Sciatic nerve (tissue), 2 donors: ENCODE data around the gene RIMS3. TPM values are rescaled to one million over a fixed set of nuclear protein-coding genes. Genes with fewer than 3 reads are reported as not detected.
A peak's percentile ranks its signal among the peaks of the same experiment; 100 is the strongest.
"Not testable (repeated sequence)": the region's sequence is repeated elsewhere in the genome, so short reads cannot be mapped to it uniquely, and the experiment has no call there.

Experiments
- ATAC-seq: fragments of 200-7000 bp; cut with Tn5 transposase; one replicate; pipeline ENCODE4 v1.9.1; 2020; ENCODE audit warnings: mild to moderate bottlenecking, moderate library complexity
- DNase-seq: peaks from one replicate; pipeline ENCODE4 v3.0.0-alpha.2; 2020; ENCODE audit warnings: low spot score
- intact Hi-C: fragments of 100-400 bp; cut with DNase I; formaldehyde crosslinking; loops from one replicate; pipeline ENCODE4 v1.14.2; 2022
- total RNA-seq: library from RNA; stranded (reverse); fragmentation: NEBNext Ultra II Directional; extraction: Animal tissue kit (Norgen Biotek cat#: 25700); gene quantifications from one replicate; pipeline ENCODE4 v1.2.1, GENCODE V29; 2021
- donor health status: DM: no; HTN: no; CAD: no.
- donor health status: DM: no; HTN: no; CAD: no.

RIMS3 gene
- total RNA-seq, 1 donor from 2014 or later, result 8.7 TPM

DNA sequence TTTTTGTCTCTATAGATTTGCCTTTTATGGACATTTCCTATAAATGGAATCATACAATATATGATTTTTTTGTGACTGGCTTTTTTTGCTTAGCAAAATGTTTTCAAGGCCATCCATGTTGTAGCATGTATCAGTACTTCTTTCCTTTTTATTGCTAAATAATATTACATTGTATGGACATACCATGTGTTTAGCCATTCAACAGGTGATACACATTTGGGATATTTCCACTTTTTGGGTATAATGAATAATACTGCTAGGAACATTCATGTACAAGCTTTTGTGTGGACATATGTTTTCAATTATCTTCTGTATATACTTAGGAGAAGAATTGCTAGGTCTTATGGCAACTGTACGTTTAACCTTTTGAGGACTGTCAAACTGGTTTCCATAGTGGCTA is 47.4 kb downstream of the RIMS3 start:
- DNase-seq, result no peak
- intact Hi-C loops, result no loop called here
- ATAC-seq, result no peak

DNA sequence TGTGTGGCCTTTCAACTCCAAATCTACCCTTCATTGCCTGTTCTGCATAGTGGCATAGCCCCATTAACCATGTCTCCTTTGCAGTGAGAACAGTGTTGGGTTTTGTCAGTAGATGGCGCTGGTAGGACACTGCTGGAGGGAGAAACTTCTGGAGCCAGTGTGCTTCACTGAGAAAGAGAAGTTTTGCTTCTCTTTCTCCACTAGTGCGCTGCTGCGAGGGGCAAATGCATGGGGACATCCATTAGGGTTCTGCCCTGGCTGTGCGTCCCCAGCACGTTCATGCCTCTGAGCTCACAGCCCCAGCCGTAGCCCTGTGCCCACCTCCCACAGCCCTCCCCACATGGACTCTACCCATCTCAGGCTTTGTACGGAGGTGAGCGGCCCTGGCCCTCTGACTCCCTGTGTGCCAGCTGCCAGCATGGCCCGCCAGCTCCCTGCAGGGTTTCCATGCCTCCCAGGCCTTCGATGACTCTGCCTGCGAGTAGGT is 53.1 kb downstream of the RIMS3 start:
- ATAC-seq (peak; percentile 85), DNase-seq (peak; percentile 78)
- intact Hi-C loops, result loop anchor here (5.0 kb wide), 1 partner anchor 235 kb away; no protein-coding TSS in a partner anchor

DNA sequence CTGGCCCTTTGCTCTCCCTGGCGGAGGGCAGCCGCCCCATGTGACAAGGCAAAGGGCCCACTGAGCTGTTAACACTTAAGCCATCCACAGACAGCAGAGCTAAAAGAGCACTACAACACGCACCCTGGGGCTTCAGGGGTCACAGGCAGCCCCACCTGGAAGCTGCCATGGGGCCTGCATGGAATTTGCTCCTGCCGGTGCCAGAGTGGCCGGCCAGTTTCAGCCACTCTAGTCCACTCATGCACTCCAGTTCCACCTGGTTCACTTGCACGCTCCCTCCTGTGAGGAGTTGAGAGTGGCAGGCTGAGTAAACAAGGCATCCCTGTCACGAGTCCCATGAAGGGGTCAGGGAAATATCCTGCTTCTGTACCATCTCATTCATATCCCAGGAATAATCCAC is 55.3 kb downstream of the RIMS3 start:
- DNase-seq (no peak), ATAC-seq (no peak)
- intact Hi-C loops, result loop anchor here (5.0 kb wide), 1 partner anchor 237 kb away; no protein-coding TSS in a partner anchor

DNA sequence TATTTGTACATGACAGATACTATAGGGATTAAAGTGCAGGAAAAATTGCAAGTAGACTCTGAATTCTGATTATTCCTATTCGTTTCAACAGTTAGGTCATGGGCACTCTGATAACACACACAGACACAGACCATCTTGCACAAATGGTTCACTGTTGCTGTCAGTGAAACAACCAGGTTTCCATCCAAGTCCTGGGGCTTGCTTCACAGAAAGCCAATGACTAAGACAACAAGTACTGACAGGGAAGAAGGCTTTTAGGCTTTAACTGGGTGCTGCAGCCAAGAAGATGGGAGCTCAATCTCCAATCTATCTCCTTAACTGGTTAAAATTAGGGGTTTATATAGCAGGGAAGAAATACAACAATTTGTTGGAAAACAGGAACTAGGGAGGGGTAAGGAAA is 57.6 kb downstream of the RIMS3 start:
- intact Hi-C loops, result no loop called here
- ATAC-seq, result no peak
- no peak for DNase-seq

DNA sequence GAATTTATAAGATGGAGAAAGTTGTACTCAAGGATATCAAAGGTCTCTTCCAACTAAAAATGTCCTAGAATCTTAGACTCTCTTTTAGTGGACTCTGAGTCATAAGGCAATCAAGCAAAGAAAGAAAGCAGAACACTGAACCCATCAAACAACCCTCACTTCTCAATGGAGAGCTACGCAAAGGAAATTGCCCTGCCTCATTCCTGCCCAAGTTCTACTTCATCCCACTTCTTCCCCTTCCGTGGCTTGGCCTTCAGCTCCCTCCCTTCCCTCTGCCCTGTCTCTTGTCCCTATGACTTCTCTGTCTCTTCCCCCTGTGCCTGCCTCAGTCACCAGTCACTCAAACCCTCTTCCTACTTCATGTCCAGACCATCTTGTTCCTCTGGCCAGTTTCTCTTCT is 58.5 kb downstream of the RIMS3 start:
- ATAC-seq, result no peak
- intact Hi-C loops, result no loop called here
- no peak for DNase-seq

DNA sequence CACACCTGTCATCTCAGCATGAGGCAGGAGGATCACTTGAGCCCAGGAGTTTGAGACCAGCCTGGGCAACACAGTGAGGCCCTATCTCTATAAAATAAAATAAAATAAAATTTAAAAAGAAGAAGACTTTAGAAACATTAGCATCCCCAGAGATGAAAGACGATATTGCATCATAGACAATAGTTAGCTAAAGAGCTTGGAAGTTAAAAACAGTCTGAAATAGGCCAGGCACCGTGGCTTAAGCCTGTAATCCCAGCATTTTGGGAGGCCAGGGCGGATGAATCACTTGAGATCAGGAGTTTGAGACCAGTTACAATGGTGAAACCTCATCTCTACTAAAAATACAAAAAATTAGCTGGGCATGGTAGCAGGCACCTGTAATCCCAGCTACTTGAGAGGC is 59.3 kb downstream of the RIMS3 start:
- ATAC-seq (no peak), DNase-seq (no peak)
- intact Hi-C loops, result no loop called here

DNA sequence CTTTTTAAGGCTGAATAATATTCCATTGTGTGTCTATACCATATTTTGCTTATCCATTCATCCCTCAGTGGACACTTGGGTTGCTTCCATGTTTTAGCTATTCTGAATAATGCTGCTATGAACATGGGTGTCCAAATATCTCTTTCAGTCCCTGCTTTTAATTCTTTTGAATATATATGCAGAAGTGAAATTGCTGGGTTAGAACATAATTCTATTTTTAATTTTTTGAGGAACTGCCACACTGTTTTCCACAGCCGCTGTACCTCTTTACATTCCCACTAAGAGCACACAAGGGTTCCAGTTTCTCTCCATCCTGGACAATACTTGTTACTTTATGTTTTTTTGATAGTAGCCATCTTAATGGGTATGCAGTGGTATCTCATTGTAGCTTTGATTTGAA is 65.6 kb downstream of the RIMS3 start:
- ATAC-seq (no peak), DNase-seq (no peak)
- intact Hi-C loops, result no loop called here

DNA sequence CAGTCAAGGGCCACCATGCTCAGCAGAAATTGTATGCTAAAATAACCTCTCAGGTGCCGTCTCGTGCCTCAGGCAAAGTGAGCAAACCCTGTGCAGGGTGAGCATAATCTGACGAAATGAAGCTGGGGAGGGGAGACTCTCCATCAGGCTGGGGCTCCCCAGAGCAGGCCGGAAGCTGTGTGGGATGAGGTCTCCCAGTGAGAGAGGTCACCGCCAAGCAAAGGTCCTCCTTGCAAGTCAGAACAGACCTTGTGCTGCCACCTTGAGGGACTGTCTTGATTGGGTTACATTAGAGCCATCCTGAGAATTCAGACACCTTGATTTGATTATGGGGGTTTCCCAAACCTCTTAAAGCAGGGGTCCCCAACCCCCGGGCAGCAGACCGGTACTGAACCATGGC is 69.9 kb downstream of the RIMS3 start:
- ATAC-seq, result no peak
- intact Hi-C loops, result no loop called here
- DNase-seq, result no peak

DNA sequence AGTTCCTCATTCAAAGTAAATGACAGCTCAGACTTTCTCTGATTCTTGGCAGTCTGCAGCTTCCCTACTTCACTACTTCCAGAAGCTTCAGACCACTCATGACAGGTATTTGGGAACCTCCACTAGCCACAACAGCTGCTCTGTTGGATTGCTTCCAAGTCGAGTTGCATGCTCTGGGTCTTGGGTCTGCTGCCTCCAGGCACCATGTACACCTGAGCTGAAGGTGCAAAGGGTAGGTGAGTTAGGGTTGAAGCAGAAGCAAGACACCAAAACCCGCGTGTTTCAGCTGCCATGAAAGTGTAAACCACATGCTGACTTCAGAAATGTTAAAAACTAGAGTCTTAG is 71.3 kb downstream of the RIMS3 start:
- ATAC-seq (no peak), DNase-seq (no peak)
- intact Hi-C loops, result no loop called here

DNA sequence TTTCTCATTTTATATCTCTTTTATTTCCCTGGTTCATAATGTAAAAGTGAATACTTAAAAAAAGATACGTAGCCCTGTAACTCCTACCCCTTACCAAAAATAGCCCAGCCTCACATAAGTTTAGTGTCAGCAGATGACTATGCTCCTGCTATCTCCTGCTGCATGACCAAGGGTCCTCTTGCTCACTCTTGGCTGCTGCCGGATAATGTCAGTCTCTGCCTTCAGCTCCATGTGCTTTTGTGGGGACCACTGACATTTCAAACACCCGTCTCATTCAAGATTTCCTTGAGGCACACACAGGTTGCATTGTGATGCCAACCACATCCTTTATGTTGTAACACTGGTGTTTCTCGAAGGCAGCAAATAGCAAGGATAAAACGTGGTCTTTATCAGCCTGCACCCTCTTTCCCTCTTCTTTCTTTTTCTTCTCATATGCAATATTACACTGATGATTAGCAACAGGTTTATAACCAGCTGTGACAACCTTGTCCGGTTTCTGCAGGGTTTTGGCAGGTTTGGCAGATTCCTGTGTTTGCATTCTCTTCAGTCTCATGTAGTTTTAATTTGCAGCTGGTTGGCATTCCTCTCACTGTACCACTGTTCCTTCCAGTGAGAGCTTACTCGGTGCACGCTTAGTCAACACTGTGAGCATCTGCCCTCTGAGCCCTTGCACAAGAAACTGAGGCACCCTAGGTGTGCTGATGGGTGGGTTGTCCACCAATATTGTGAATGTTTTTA is 71.9 kb downstream of the RIMS3 start:
- no peak for DNase-seq
- no peak for ATAC-seq
- intact Hi-C loops, result no loop called here

DNA sequence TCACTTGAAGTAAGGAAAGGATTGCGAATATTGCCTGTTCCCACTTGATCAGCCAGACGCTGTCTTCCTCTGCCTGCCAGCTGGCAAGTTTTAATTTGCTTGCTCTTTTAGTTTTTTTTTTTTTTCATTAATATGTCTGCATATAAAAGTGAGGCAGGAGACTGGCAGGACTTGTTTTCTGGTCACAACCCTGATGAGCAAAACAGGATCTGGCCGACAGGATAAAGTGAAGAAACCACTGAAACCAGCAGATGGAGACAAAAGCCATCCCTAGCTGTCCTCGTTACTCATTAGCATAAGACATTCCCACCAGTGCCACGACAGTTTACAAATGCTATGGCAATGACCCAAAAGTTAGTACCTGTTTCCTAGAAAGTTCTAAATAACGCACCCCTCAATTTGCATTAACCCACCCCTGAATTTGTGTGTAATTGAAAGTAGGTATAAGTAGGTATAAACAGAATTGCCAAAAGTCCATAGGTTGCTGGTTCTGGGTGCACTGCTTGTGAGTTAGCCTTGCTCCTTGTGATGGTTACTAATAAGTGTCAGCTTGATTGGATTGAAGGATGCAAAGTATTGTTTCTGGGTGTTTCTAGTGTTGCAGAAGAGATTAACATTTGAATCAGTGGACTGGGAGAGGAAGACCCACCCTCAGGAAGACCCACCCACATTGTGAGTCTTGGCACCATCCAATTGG is 73.2 kb downstream of the RIMS3 start:
- peak; percentile 83 for ATAC-seq
- intact Hi-C loops, result no loop called here
- DNase-seq, result no peak

DNA sequence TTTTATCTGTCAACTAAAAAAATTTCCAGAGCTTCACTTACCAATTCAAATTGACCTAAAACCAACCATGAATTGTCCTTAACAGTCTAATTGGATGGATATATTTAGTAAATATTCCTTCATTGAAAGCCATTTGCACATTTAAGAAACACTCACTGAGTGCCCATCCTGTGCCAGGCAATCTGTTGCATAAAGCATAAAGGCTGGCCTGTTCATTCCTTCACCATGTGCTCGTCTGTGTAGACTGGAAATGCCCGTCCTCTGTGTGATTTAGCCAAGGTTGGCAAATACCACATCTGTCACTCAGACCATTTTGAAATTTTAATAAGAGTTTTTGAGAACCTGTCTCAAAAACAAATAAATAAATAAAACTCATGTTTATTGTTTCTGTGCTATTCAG is 76.9 kb downstream of the RIMS3 start:
- no peak for ATAC-seq
- no peak for DNase-seq
- intact Hi-C loops, result no loop called here

DNA sequence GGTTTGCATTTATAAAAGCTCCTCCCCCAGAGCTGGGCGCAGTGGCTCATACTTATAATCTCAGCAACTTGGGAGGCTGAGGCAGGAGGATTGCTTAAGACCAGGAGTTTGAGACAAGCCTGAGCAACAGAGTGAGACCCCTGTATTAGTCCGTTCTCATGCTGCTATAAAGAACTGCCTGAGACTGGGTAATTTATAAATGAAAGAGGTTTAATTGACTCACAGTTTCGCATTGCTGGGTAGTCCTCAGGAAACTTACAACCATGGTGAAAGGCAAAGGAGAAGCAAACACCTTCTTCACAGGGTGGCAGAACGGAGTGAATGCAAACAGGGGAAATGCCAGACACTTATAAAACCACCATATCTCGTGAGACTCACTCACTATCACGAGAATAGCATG is 81.5 kb downstream of the RIMS3 start:
- no peak for DNase-seq
- intact Hi-C loops, result no loop called here
- ATAC-seq, result peak; percentile 19

DNA sequence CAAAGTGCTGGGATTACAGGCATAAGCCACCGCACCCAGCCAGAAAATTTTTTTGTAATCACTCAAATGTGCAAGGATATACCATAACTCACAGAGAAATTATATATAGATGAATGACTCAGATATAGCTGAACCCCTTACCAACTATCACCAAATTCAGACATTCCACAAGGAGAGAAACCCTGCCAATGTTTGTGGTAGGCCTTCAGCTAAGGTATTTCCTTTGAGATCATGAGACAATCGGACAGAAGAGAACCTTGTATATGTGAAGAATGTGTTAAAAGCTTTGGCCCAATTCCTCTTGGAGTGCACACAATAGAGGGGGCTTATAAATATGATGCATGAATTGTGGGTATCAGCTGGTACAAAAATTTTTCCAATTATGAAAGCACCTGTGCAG is 83.4 kb downstream of the RIMS3 start:
- intact Hi-C loops, result no loop called here
- ATAC-seq, result no peak
- no peak for DNase-seq

DNA sequence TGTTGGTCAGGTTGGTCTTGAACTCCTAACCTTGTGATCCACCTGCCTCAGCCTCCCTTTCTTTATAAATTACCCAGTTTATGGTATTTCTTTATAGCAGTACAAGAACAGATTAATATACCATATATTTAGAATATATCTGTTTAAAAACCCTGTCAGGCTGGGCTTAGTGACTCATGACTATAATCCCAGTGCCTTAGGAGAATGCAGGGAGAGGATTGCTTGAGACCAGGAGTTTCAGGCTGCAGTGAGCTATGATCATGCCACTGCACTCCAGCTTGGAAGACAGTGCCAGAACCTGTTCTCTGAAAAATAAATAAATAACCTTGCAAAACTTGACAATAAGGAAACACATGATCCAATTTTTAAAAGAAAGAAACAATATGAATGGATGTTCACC is 90.1 kb downstream of the RIMS3 start:
- intact Hi-C loops, result no loop called here
- DNase-seq, result no peak
- ATAC-seq, result no peak

DNA sequence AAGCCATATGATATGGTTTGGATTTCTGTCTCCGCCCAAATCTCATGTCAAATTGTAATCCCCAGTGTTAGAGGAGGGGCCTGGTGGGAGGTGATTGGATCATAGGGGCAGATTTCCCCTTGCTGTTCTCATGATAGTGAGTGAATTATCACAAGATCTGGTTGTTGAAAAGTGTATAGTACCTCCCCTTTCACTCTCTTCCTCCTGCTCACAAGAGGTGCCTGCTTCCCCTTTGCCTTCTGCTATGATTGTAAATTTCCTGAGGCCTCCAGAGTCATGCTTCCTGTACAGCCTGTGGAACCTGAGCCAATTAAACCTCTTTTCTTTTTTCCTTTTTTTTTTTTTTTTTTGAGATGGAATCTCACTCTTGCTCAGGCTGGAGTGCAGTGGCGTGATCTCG is 90.7 kb downstream of the RIMS3 start:
- ATAC-seq, DNase-seq, intact Hi-C loops: not testable (repeated sequence)

Other genes starting within 250 kb of the RIMS3 start
- 1.6 TPM for gene ZFP69B, start 215.2 kb downstream of the RIMS3 start, total RNA-seq
- gene ZFP69, start 188.4 kb downstream of the RIMS3 start, total RNA-seq, result 5.1 TPM
- 5.2 TPM for gene EXO5, start 156.9 kb downstream of the RIMS3 start, total RNA-seq
- 7.0 TPM for gene ZNF684, start 134.0 kb downstream of the RIMS3 start, total RNA-seq
- 46.7 TPM for gene NFYC, start 26.0 kb upstream of the RIMS3 start, total RNA-seq
- 2.3 TPM for gene KCNQ4, start 118.1 kb upstream of the RIMS3 start, total RNA-seq
- 5.6 TPM for gene CITED4, start 196.7 kb upstream of the RIMS3 start, total RNA-seq